Activated CD4-positive, alpha-beta T cell treated with anti-CD3 and anti-CD28 coated beads, Interleukin-2, Interleukin-6, amounts not matched to agents 100 ng/mL and 50 ng/mL, durations not matched to agents 16 hours and 8 hours (primary cell): ENCODE data around the gene NEK11.

ENCODE experiments used
- DNase-seq: peaks from one replicate; pipeline ENCODE4 v3.0.0-alpha.2; 2020

NEK11 gene

GRCh38 chr3:131142580-131142979 lies 115.9 kb downstream of the NEK11 start:
- no peak for DNase-seq

- DNase-seq = no peak
Observed at GRCh38 chr3:131143802-131144201, 117.1 kb downstream of the NEK11 start.

GRCh38 chr3:131147534-131147933 lies 120.9 kb downstream of the NEK11 start:
- DNase-seq = no peak

GRCh38 chr3:131158434-131158833 lies 131.8 kb downstream of the NEK11 start:
- no peak for DNase-seq

GRCh38 chr3:131162516-131162915 lies 135.8 kb downstream of the NEK11 start:
- no peak for DNase-seq

GRCh38 chr3:131167867-131168266 lies 141.2 kb downstream of the NEK11 start:
- DNase-seq = no peak

- DNase-seq = no peak
Observed at GRCh38 chr3:131169331-131169730, 142.7 kb downstream of the NEK11 start.

GRCh38 chr3:131172502-131173200 lies 146.0 kb downstream of the NEK11 start:
- no peak for DNase-seq

- DNase-seq = peak; percentile 56
Observed at GRCh38 chr3:131174752-131175151, 148.1 kb downstream of the NEK11 start.

- no peak for DNase-seq
Observed at GRCh38 chr3:131178710-131179375, 152.2 kb downstream of the NEK11 start.

GRCh38 chr3:131192701-131193100 lies 166.0 kb downstream of the NEK11 start:
- DNase-seq = no peak

- DNase-seq = no peak
Observed at GRCh38 chr3:131193641-131194238, 167.1 kb downstream of the NEK11 start.

- no peak for DNase-seq
Observed at GRCh38 chr3:131194816-131195215, 168.1 kb downstream of the NEK11 start.

GRCh38 chr3:131200636-131201199 lies 174.0 kb downstream of the NEK11 start:
- DNase-seq = no peak

GRCh38 chr3:131216330-131216729 lies 189.7 kb downstream of the NEK11 start:
- DNase-seq = no peak

- no peak for DNase-seq
Observed at GRCh38 chr3:131216801-131217200, 190.1 kb downstream of the NEK11 start.

- DNase-seq = no peak
Observed at GRCh38 chr3:131217296-131217741, 190.6 kb downstream of the NEK11 start.

- no peak for DNase-seq
Observed at GRCh38 chr3:131218196-131218595, 191.5 kb downstream of the NEK11 start.

- no peak for DNase-seq
Observed at GRCh38 chr3:131221731-131222130, 195.1 kb downstream of the NEK11 start.

GRCh38 chr3:131222599-131222998 lies 195.9 kb downstream of the NEK11 start:
- DNase-seq = no peak

- DNase-seq = no peak
Observed at GRCh38 chr3:131223373-131224289, 197.0 kb downstream of the NEK11 start.

- DNase-seq = no peak
Observed at GRCh38 chr3:131224886-131225550, 198.3 kb downstream of the NEK11 start.
